HG02870 (cell line): ENCODE measurements around the gene C10orf105.
A peak's percentile ranks its signal among the peaks of the same experiment; 100 is the strongest.

ENCODE experiments used
- ATAC-seq: cut with Tn5 transposase; IDR thresholded peaks from one replicate; pipeline ENCODE4 v1.9.1; 2021; ENCODE audit warnings: mild to moderate bottlenecking, moderate library complexity; ENCODE audit not compliant: unreplicated experiment

The C10orf105 gene

GRCh38 chr10:71737834-71738197 is 18.2 kb upstream of the C10orf105 start:
- ATAC-seq, result no peak

GRCh38 chr10:71737001-71737833 is 17.6 kb upstream of the C10orf105 start:
- no peak for ATAC-seq

GRCh38 chr10:71736570-71736952 is 17.0 kb upstream of the C10orf105 start:
- no peak for ATAC-seq

DNA sequence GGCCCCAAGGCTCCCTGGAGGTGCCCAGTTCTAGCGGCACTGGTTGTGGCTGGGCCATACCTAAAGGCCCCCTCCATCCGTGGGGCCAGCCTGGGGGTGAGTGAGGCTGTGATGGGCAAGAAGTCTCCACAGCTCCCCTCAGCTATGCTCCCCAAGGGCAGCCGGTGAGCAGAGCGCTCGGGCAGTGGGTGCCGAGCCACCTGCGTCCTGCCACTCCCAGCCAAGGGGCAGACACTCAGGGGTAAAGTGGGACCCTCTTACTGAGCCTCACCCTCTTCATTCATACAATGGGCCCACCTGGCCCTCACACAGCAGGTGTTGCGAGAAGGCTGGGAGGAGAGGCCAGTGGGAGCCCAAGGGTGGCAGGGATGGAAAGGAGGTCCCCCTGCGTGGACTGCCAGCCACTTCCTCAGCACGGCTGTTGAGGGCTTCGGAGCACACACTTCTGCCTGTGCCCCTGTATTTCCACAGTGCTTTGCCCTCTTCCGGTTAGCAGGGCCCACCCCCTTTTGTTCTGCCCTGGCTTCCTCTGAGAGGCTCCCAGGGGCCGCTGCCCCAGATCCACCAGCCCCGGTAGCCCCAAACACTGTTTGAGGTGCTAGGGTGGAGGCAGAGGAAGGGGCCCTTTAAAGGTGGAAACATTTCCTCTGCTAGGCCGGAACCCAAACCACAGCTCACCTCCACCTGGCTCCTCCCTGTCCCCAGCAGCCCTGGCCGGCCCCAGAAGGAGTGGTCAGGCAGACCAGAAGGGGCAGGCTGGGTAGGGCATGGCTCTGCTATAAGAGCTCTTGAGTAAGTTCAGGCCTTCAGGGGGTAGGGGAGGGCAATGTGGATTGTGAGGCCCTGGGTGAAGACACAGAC is 16.4 kb upstream of the C10orf105 start:
- ATAC-seq, result no peak

GRCh38 chr10:71734797-71735196 is 15.2 kb upstream of the C10orf105 start:
- no peak for ATAC-seq

GRCh38 chr10:71731791-71732190 is 12.2 kb upstream of the C10orf105 start:
- ATAC-seq, result no peak

DNA sequence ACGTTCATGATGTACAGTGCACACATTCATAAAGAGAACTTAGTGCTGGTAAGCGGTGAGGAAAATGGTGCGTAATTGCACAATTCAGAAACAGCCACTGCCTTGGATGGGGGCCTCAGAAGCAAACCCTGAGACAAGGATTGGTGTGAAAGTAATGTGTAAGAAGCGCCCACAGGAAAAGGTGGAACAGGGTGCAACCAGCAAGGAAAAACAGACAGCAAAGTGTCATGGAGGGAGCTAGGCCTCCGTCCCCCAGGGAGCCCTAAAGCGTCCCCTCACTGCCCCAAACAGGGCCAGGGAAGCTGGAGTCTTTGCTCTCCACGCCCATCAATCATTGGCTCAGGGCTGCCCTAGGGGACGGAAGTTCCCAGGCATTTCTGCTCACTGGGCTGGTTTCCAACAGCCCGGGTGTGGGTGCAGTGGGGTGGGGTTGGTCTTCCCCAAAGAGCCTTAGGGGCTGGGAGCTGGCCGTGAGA is 9.6 kb upstream of the C10orf105 start:
- ATAC-seq, result no peak

- ATAC-seq, result peak; percentile 46
These were observed 8.5 kb upstream of the C10orf105 start for GRCh38 chr10:71727738-71728737.

DNA sequence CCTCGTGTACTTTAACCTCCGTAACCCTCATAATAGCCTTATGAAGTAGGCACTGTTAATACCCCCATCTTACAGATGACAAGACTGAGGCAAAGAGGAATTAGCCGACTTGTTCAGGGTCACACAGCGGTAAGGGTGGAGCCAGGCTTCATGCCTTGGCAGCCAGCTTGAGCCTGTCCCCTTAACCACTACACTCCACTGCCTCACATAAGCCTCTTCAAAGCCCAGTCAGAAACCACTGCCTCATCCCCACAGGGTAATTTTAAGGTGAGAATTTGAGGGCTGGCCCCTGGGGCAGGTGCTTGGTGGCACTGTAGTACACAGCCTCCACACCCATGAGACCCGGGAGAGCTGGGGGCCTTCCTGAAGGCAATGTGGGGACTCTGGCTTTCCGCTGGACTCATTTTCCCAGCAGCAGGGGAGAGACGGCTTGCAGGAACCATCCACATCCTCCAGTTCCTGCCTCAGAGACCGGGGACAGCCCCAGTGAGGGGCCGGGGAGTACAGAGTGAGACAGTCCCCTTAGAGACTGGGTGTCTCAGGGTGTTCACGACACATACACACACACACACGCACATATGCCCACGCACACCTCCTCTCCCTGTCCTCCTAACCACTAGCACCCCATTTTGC is 7.6 kb upstream of the C10orf105 start:
- ATAC-seq, result peak; percentile 34

GRCh38 chr10:71726580-71727104 is 7.1 kb upstream of the C10orf105 start:
- no peak for ATAC-seq

- no peak for ATAC-seq
These were observed 6.5 kb upstream of the C10orf105 start for GRCh38 chr10:71725998-71726579.

DNA sequence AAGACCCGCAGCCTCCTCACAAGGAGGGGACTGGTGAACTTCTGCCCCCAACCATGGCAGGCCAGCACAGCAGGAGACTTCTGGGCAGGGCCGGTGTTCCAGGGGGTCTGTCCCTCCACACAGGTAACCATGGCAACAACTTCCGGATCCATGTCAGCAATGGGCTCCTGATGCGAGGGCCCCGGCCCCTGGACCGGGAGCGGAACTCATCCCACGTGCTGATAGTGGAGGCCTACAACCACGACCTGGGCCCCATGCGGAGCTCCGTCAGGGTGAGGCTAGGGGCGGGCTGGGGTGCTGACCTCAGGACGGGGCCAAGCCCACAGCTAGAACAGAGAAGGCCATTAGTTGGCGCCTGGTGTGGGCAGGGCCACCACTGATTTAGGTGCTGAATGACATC is 5.7 kb upstream of the C10orf105 start:
- no peak for ATAC-seq

DNA sequence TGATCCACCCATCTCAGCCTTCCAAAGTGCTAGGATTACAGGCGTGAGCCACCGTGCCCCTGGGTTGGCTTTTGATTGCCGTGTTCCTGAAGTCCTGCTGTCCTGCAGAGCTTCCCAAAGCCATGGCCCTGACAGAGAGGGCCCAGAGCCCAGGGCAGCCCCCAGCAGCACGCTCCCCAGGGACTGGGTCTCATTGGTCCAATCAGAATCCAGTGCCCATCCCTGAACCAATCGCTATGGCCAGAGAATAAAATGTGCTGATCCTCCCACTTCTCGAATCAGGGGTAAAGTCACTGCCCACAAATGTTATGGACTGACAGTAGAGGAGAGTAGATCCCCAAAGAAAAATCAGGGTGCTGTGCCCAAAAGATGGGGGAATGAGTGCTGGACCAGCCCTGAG is 5.0 kb upstream of the C10orf105 start:
- ATAC-seq, result no peak

DNA sequence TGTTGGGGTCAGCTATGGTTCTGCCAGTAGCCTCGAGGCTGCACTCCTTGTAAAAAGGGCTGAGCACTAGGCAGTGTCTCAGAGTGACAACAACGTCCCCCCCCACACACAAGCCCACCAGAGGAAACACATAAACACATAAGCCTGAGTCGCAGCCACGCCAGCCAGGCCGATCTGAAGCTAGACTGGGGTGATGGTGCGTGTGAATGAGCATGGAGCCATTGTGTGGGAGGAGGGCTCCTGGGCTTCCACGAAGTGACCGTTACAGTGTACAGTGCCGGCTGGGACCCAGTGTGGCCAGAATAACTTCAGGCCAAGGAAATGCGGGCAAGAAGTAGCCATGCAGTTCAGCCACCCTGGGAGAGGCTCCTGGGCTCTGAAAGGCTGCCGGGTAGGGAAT is 3.7 kb upstream of the C10orf105 start:
- ATAC-seq, result no peak

DNA sequence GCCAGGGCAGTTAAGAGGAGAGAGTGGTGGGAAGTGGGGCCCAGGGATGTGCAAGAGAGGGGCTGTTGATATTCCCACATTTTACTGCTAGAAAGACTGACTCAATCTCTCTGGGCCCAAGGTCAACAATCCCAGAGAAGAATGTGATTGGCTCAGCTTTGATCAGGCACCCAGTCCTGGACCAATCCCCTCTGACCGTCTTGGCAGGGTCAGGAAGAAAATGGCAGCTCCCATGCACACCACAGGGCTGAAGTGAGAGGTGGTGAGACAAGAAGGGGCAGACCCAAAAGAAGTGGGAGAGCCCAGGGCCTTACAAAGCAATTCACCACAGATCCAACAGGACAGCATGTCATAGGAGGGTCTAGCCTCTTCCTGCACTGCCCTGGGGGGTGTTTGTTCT is 3.3 kb upstream of the C10orf105 start:
- no peak for ATAC-seq

GRCh38 chr10:71721313-71721712 is 1.7 kb upstream of the C10orf105 start:
- no peak for ATAC-seq

DNA sequence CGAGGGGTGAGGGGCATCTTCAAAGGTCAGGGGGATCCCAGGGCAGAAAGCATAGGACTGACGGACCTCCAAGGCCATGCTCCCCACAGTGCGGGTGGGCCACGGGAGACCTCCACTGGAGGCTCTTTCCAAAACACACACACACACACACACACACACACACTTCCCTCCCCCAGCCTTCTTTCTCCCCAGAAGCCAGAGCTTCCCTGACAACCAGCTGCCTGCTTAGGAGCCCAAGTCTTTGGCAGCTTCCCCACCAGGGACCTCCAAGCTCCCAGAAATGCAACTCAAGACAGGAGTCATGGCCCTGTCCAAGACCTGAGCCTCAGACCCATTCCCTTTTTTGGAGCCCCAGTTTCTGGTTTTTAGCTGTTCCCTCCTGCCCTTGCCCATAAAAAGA is 710 bp upstream of the C10orf105 start:
- ATAC-seq, result no peak

GRCh38 chr10:71719042-71719441 is 536 bp downstream of the C10orf105 start:
- ATAC-seq, result no peak

DNA sequence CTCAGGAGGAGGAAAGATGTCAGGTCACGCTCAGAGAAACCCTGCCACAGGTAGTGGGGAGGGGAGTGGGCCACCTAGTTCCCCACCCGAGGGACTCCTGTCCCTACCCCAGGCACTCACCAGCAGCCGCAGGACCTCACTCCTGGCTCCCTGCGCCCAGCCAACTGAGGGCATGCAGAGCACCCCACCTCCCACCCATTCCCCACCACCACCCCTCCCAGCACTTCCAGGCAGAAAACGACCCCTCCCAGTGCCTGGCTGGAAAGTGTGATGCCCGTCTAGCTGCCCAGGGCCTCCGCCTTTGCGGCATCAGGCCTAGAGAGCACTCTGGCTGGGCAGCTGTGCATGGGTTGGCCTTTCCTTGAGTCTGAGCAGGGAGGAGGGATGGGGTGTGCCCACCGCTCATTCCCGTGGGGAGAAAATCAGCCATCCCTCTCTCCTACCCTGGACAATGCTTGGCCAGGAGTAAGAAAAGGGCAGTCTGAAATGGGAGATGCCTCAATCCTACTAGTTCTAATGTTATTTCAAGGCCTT is 1.3 kb downstream of the C10orf105 start:
- ATAC-seq, result no peak
